HK-2 (cell line): ENCODE results near the gene CTBP2.
"Not testable (repeated sequence)": the region's sequence is repeated elsewhere in the genome, so short reads cannot be mapped to it uniquely, and the experiment has no call there.

Experiments
- DNase-seq: peaks from one replicate; pipeline ENCODE4 v3.0.0-alpha.2; 2018; ENCODE audit not compliant: unreplicated experiment

Gene CTBP2

GRCh38 chr10:125158601-125159485 is 1.5 kb downstream of the CTBP2 start:
- peak; percentile 63 for DNase-seq

- DNase-seq = no peak
Measured at GRCh38 chr10:125158275-125158600, 2.1 kb downstream of the CTBP2 start.

DNA sequence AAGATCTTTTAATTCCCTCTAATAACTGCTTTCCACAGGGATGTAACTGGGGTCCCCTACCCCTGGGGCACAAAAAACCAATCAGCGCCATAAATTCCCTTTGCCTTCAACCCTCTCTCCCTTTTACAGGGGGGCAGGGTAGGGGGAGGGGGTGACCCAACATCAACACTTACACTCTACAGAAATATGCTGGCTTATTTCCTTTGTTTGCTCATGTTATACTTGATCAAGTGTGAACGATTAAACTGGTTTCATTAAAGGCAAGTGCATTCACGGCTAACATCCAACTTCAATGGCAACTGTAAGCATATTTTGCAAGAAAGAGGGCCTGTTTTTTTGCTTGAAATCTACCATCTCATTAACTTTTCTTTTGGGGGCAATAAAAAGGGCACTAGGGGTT is 2.9 kb downstream of the CTBP2 start:
- no peak for DNase-seq

DNA sequence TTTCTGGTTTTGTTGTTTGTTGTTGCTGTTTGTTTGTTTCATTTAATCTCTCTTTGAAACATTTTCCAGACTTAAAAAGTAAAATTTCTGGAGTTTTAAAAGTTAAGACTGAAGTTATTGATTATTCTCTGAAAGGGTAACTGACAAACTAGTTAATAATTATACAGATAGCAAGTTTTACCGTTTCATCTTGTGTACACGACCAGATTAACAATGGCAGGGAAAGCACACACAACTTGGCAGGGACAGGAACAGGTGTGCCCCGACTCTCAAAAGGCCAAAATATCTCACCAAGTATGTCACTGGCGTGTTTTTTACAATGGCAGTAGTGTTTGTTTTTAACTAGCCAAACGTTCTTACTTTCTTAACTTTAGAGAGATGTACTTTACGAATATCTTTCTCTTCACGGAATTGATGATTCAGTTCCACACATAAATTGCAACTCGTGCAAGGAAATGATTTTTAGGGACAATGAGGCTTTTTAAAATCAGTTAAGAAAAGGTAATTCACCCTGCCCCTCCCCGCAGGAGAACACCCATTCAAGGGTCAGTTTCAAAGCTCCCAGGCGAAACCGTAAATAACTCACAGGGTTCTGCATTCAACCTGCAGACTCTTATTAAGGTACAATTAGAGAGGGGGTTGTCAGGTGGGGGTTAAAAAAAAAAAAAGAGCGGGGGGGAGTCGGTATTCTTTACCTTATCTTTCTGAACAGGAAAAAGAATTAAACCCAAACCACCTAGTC is 3.5 kb downstream of the CTBP2 start:
- DNase-seq = no peak

DNA sequence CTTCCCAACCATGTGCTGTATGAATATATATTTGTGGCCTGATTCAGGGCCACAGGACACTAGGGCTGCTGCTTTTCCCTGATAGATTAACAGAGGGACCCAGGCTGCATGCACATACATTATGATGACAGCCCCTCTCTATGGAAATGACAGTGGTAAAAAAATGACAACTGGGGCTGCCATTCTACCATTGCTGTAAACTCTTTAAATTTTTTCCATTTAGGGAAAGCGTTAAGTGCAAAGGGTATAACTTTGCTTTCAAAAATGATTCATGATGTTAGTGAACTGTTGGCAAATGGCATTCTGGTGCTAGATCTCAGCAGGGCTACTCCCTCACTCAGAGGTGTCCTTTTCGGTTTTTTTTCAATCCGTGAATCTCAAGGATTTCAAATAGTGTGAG is 4.2 kb downstream of the CTBP2 start:
- DNase-seq = no peak

GRCh38 chr10:125155101-125155500 is 5.3 kb downstream of the CTBP2 start:
- no peak for DNase-seq

DNA sequence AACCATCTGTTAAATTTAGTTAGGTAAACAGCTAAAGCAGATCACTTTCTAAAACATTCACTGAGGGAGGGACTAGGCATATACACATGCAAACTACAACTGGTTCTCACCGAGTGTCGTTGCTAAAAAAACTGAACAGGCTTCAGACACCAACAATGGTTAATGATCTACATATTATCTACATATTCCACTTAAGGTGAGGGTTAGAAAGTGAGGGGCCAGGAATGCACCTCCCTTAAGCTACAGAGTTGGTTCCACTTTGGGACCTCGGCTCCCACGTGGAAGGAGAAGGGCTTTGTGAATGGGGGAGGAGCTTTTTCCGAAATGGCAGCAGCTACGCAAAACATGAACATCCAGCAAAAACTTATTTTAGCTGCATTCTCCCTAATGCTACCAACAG is 5.8 kb downstream of the CTBP2 start:
- no peak for DNase-seq

GRCh38 chr10:125153703-125154490 is 6.5 kb downstream of the CTBP2 start:
- DNase-seq = no peak

DNA sequence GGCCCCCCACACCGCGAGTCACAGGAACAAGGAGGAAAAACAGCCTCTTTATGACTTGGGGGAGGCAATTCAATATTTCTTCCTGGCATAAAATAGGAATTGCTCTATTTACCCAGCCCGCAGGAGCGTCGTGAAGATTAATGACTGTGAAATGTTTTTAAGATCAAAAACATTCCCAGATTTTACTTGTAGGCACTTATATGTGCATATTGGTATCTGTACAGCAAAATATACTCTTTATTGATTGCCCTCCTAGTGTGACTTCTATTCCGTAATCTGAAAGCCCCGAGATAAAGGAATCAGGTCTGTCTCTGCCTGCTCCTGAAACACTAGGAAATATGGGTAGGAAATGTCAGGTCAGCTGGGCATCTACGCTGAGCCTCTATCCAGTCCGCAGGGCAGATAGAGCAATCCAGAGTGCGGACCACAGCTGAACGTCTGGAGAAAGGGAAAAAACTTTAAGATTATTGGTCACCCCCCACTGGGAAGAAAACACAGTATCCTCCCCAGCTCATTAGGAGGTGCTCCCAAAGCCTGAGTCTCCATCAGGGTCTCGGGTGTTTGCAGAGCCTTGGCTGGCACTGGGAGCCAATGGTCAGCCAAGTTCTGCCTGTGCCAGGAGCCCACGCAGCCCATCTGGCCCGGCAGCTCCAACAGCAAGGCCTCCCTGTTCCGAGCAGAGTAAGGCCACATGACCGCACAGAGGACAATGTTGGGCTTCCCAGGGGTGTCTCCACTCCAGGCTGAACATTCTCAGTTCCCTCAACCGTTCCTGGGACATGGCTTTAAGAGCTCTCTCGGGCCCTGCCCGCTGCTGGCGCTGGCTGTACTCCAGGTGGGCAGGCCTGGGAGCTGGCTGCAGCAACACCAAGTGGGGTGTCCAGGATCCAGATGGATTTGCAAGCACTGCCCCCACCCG is 7.7 kb downstream of the CTBP2 start:
- DNase-seq = no peak

- no peak for DNase-seq
Measured at GRCh38 chr10:125151553-125152449, 8.6 kb downstream of the CTBP2 start.

DNA sequence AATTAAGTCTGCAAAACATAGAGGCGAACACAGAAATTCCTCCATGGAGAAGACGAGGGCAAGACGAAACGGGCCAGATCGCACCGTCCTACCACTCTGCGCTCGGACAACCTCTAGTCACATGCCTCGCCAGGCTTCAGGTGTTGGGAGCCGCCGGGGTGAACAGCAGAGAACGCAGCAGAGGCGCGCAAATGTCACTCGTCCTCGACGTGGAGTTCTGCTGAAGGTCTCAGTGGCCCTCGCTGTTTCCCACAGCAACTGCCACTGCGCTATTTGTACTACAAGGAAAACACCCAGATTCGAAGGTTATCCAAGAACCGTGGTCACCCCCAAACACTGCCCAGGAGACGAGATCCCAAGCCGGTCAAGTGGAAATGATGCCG is 9.2 kb downstream of the CTBP2 start:
- DNase-seq = no peak

DNA sequence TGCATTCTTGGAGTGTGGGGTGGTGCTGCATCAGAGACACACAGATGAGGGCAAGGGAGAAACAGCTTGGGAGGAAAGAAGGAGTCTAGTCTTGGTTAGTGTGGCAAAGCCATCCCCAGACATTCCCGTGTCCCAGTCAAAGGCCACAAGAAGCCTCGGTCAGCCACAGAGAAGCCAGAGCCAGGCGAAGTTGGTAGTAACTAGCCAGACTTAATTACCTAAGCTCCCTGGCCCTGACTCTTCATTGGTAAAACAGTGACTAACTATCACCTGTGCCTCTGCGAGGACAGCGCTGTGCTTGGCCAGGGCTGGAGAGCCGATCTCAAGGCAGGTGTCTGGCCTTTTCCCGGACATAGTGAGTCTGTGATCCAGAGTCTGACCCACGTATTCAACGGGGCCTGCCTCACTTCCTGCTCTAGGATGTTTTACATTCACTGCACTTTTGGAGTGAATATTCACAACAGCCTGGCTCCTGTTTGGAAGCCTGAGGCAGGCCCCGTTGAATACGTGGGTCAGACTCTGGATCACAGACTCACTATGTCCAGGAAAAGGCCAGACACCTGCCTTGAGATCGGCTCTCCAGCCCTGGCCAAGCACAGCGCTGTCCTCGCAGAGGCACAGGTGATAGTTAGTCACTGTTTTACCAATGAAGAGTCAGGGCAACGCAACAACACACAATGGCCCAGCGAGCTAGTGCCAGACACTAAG is 9.8 kb downstream of the CTBP2 start:
- DNase-seq = not testable (repeated sequence)

DNA sequence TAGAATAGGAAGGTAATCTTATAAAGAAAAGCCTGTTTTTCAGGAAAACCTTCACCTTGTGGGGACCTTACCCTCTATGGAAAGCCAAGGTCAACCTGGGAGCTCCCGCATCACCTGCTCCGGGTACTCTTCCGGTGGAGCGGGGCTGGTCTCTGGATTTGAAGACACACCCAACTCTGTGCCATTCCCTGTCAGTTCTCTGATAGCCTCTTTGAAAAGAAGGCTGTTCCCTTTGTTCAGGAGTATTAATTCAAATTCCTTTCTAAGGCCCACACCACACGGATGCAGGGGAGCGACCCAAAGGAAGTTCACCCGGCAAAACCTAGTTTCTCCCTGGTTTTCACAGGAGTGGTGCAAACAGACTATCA is 10.7 kb downstream of the CTBP2 start:
- DNase-seq = no peak

GRCh38 chr10:125149036-125149679 is 11.2 kb downstream of the CTBP2 start:
- DNase-seq = peak; percentile 75

GRCh38 chr10:125148528-125148927 is 11.8 kb downstream of the CTBP2 start:
- DNase-seq = no peak

- peak; percentile 58 for DNase-seq
Measured at GRCh38 chr10:125147971-125148439, 12.4 kb downstream of the CTBP2 start.

GRCh38 chr10:125146791-125147579 is 13.4 kb downstream of the CTBP2 start:
- peak; percentile 88 for DNase-seq

DNA sequence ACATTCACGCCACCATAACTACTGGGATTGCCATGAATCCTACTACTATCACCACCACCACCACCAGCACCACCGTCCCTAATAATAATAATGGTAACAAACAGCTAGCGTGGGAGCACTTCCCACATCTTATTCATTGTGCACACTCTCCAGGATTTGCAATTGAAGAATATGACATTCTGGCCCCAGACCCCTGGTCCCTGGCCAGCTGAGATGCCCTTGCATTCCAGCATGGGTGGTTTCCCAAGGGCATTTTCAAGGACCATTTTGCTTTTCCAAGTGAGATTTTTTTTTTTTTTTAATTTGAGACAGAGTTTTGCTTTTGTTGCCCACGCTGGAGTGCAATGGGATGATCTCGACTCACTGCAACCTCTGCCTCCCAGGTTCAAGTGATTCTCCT is 14.7 kb downstream of the CTBP2 start:
- DNase-seq = no peak
